Hepatocyte (in vitro differentiated cells): ENCODE results near the gene RBKS.

Experiments
- EZH2 ChIP-seq: fragments of 200-600 bp; sonication (generic); IDR thresholded peaks from 2 replicates; pipeline ENCODE4 v1.6.1; 2016; ENCODE audit warnings: antibody characterized with exemption, mild to moderate bottlenecking, borderline replicate concordance
- EZH2phosphoT487 ChIP-seq: fragments of 200-600 bp; sonication (generic); IDR thresholded peaks from one replicate; pipeline ENCODE4 v1.6.1; 2018; ENCODE audit warnings: antibody characterized with exemption, mild to moderate bottlenecking, low read depth, moderate library complexity; ENCODE audit not compliant: unreplicated experiment, severe bottlenecking
- TF ChIP-seq, protein P1 (sequence below): fragments of 200-600 bp; sonication (generic); IDR thresholded peaks from 2 replicates; pipeline ENCODE4 v1.5.1; 2016; ENCODE audit warnings: antibody characterized with exemption, mild to moderate bottlenecking; ENCODE audit not compliant: poor library complexity

DNA sequence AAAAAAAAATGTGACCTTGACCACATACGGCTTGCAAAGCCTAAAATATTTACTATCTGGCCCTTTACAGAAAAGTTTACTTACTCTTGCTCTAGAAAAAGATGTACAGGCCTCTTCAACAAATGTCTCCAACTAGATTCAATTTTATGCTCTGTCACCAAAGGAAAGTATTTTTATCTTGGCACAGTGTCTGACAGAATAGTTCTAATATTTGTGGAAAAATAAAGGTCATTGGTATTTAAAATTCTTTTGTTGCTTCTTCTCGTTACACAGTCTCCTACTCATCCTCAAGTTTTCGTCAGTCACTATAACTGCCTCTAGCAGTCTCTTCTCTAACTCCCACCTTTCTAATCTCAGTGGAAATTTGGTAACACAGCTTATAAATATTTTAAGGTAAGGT, 1.4 kb downstream of the RBKS start:
- TF ChIP-seq, protein P1, sequence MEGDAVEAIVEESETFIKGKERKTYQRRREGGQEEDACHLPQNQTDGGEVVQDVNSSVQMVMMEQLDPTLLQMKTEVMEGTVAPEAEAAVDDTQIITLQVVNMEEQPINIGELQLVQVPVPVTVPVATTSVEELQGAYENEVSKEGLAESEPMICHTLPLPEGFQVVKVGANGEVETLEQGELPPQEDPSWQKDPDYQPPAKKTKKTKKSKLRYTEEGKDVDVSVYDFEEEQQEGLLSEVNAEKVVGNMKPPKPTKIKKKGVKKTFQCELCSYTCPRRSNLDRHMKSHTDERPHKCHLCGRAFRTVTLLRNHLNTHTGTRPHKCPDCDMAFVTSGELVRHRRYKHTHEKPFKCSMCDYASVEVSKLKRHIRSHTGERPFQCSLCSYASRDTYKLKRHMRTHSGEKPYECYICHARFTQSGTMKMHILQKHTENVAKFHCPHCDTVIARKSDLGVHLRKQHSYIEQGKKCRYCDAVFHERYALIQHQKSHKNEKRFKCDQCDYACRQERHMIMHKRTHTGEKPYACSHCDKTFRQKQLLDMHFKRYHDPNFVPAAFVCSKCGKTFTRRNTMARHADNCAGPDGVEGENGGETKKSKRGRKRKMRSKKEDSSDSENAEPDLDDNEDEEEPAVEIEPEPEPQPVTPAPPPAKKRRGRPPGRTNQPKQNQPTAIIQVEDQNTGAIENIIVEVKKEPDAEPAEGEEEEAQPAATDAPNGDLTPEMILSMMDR, result no peak
- TF ChIP-seq EZH2phosphoT487, result no peak
- no peak for TF ChIP-seq EZH2
